Activated T-cell treated with anti-CD3 and anti-CD28 coated beads, Interleukin-2, amount 50 U/mL, for 4 hours (primary cell): Measurements from ENCODE around the gene SLC38A2. TPM values are rescaled to one million over a fixed set of nuclear protein-coding genes. Genes with fewer than 3 reads are reported as not detected.
"Not testable (repeated sequence)": the region's sequence is repeated elsewhere in the genome, so short reads cannot be mapped to it uniquely, and the experiment has no call there.

Experiments
- ATAC-seq, 2 donors: fragments of 200-7000 bp; cut with Tn5 transposase; one replicate each; pipeline ENCODE4 v1.10.0; 2021
- DNase-seq: peaks from one replicate; pipeline ENCODE4 v3.0.0-alpha.2; 2020
- H3K27me3 Mint-ChIP-seq: one replicate; pipeline ENCODE4 v1.8.0; 2021; ENCODE audit warnings: low read depth, mixed read lengths
- H3K36me3 Mint-ChIP-seq: one replicate; pipeline ENCODE4 v1.8.0; 2022; ENCODE audit warnings: mixed read lengths; ENCODE audit not compliant: insufficient read depth
- H3K4me1 Mint-ChIP-seq: one replicate; pipeline ENCODE4 v1.8.0; 2021; ENCODE audit warnings: low read depth, mixed read lengths
- H3K4me3 Mint-ChIP-seq: one replicate; pipeline ENCODE4 v1.8.0; 2021; ENCODE audit warnings: mild to moderate bottlenecking, moderate library complexity, mixed read lengths
- H3K9me3 Mint-ChIP-seq: one replicate; pipeline ENCODE4 v1.8.0; 2021; ENCODE audit warnings: mixed read lengths
- total RNA-seq, 3 donors: library from RNA; stranded (reverse); gene quantifications; one replicate each; pipeline ENCODE4 v1.2.1, GENCODE V29; 2021

The SLC38A2 gene
- total RNA-seq, 3 donors from 2014 or later: 164 to 214 (median 175) TPM

DNA sequence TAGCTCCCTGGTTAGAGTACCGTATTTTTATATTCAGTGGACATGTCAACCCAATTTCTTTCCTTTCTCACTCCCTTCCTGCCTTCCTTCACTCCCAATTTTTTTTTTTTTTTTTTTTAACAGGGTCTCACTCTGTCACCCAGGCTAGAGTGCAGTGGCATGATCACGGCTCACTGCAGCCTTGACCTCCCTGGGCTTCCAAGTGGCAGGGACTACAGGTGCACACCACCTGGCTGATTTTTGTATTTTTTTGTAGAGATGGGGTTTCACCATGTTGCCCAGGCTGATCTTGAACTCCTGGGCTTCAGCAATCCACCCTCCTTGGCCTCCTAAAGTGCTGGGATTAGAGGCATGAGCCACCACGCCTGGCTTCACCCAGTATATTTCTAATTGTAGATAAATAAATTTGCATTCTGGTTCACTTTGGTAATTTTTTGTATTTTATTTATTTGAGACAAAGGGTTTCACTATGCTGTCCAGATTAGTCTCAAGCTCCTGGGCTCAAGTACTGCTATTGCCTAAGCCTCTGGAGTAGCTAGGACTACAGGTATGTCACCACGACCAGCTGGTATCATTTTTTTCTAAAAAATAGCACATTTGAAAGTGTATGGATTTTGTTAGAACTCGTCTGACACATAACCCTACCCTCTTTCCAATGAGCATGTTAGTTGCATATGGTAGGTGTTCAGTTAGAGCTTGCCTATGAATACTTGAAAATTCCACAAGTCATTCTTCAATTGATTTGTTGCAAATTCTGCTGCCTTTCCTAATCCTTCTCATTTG, 15.7 kb downstream of the SLC38A2 start:
- no peak for ATAC-seq
- Mint-ChIP-seq H3K36me3 (peaks cover 26% of the 10 kb centered on the region), H3K4me1 (peaks cover 24% of the 10 kb centered on the region), H3K4me3 (no peak overlapping the region), H3K9me3 (no peaks in the 10 kb centered on the region), H3K27me3 (no peaks in the 10 kb centered on the region)
- DNase-seq: no peak

DNA sequence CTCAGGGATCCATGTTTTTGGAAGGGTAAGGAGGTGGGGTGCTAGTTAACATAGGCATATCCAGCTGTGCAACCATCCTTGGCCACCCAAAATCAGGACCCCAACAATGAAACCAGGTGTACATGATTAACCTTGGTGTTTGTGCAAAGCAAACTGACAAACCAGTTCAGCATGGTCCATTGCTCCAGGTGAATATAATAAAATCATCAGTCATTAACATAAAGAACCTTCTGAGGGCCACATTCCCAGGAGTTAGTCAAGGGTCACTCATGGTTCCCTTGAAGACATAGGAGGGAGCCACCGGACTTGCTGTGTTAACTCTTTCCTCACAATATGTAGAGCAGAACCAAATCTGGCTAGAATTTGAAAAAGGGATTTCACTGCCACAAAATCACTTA, 17.8 kb downstream of the SLC38A2 start:
- Mint-ChIP-seq H3K9me3 (no peaks in the 10 kb centered on the region), H3K27me3 (no peaks in the 10 kb centered on the region), H3K36me3 (peaks cover 11% of the 10 kb centered on the region), H3K4me3 (no peak overlapping the region), H3K4me1 (peaks cover 8% of the 10 kb centered on the region)
- ATAC-seq: no peak
- DNase-seq: no peak

DNA sequence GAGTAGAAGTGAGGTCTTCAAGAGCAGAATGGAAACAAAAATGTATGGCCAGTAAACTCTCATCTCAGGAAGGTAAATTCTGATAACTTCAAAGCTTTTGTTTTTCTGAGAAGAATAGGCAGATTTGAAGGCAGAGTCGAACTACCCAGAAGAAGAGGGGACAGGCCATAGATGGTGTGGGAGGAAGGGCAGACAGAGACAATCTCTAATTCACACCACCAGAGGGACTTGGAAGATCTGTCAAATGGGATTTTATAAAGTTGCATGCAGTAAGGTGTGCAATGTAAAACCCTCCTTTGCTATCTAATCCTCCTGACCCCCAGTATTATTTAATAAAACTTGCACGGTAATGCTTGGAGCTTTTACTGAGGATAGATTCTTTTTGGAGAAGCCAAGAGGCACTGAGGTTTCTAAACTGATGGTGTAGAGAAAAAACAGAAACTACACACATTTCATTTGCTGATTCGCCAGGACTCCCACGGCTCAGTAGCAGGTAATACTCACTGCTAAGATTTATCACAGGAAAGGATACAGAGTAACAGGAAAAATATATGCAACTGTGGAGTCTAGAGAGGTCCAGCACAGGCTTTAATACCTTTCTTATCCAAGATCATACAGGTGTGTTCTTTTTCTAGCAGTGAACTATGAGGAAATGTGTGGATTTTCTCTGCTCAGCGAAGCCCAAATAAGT, 18.3 kb downstream of the SLC38A2 start:
- Mint-ChIP-seq H3K27me3 (no peaks in the 10 kb centered on the region), H3K4me1 (peaks cover 12% of the 10 kb centered on the region), H3K4me3 (no peak overlapping the region), H3K9me3 (no peaks in the 10 kb centered on the region), H3K36me3 (peaks cover 7% of the 10 kb centered on the region)
- DNase-seq (no peak), ATAC-seq (no peak)

DNA sequence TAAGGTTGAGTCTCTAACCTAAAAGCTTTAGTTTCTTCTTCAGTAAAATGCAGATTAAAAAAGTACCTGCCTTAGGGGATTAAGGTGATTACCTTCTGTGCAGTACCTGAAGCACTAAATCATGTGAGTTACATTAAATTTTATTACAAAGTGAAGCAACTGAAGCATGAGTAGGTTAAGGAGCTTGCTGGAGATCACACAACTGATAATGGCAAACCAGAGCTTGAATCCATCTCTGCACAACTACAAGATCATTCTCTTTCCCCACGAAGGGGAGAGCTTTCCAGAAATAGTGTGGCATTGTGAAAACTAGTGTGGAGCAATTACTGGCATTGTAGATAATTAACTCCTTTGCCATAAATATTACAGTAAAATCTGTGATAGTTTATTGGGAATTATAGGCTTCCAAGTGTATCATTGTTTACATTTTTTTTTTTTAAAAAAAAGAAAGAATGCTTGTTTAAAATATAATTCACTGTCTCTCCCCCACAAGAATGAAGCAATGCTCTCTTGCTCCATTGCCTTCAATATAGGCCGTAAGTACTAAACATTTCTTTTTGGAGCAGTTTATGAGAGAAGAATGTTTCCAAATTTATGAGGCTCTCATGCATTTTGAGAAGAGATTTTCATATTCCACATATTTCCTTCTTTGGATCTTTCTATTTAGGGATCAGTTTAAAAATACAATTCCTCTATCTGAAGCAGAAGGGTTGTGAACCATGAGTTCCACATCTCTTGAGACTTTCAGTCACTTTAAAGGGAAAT, 20.5 kb downstream of the SLC38A2 start:
- Mint-ChIP-seq H3K9me3 (no peaks in the 10 kb centered on the region), H3K4me3 (no peak overlapping the region), H3K36me3 (no peaks in the 10 kb centered on the region), H3K27me3 (no peaks in the 10 kb centered on the region), H3K4me1 (peaks cover 14% of the 10 kb centered on the region)
- DNase-seq (no peak), ATAC-seq (no peak)

DNA sequence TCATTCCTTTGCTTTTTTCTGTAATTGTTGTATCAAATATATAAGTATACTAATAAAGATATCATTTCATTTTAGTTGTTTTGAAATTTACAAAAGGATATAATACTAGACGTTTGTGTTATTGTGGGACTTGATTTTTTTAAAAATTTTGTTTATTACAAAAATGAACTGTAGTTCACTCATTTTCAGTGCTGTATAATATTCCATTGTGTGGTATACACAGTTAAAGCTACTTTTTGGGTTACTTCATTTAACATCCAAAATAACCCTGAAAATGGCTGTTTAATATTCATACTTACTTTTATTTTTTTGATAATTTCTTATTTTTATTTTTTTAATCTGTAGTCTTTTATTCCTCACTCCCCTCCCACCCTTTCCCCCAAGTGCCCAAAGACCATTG, 21.4 kb downstream of the SLC38A2 start:
- Mint-ChIP-seq H3K27me3 (no peaks in the 10 kb centered on the region), H3K9me3 (no peaks in the 10 kb centered on the region), H3K36me3 (no peaks in the 10 kb centered on the region), H3K4me1 (peaks cover 14% of the 10 kb centered on the region), H3K4me3 (no peak overlapping the region)
- ATAC-seq (no peak), DNase-seq (no peak)

DNA sequence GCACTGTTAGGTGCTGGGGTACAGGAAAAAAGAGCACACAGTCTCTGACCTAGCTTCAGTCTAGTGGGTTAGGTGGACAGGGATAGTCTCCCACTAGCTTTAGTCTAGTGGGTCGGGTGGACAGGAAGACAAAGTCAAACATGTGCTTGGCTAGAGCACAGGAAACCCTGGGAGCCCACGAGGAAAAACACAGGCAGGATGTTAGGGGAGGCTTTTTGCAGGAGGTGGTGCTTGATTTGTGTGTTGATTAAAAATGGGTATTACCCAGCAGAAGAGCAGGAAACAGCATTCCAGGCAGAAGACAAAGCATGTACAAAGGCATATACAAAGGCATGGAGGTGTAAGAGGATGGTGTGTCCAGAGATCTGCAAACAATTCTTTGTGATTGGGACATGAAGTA, 23.3 kb downstream of the SLC38A2 start:
- H3K4me1 Mint-ChIP-seq: peaks cover 9% of the 10 kb centered on the region

DNA sequence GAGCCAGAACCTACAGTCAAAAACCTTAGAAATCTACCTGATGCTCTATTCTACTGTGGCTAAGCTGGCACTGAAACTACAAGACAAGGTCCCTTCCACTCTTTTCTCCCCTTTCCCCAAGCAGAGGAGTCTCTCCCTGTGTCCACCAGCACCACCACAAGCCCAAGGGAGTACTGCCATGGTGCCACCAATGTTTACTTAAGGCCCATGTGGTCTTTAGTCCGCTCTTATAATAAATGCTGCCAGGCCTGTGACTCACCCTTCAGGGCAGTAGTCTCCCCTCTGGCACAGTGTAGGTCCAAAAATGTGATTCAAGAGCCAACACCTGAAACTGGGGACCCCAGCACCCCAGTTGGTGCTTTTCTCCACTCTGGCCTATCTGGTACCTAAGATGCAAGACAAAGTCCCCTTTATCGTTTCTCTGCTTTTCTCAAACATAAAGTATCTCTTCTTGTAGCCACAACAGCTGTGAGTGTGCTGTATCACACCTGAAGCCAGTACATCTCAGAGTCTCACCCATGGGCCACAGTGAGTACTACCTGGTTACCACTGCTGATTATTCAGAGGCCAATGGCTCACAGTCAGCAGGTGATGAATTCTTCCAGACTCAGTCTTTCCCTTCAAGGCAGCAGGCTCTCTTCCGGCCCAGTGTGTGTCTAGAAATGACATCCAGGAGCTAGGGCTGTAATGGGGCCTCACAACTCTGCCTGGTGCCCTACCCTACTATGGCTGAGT, 29.3 kb downstream of the SLC38A2 start:
- no peak overlapping the region for H3K4me3 Mint-ChIP-seq
- no peaks in the 10 kb centered on the region for H3K9me3 Mint-ChIP-seq
- no peaks in the 10 kb centered on the region for H3K4me1 Mint-ChIP-seq
- ATAC-seq (no peak), DNase-seq (no peak)
- no peaks in the 10 kb centered on the region for H3K36me3 Mint-ChIP-seq
- peaks cover 5% of the 10 kb centered on the region for H3K27me3 Mint-ChIP-seq

More for the DNA sequence above, 23.3 kb downstream of the SLC38A2 start:
- no peaks in the 10 kb centered on the region for H3K27me3 Mint-ChIP-seq
- no peak overlapping the region for H3K4me3 Mint-ChIP-seq
- no peaks in the 10 kb centered on the region for H3K36me3 Mint-ChIP-seq
- DNase-seq: no peak
- ATAC-seq: no peak
- H3K9me3 Mint-ChIP-seq: no peaks in the 10 kb centered on the region

DNA sequence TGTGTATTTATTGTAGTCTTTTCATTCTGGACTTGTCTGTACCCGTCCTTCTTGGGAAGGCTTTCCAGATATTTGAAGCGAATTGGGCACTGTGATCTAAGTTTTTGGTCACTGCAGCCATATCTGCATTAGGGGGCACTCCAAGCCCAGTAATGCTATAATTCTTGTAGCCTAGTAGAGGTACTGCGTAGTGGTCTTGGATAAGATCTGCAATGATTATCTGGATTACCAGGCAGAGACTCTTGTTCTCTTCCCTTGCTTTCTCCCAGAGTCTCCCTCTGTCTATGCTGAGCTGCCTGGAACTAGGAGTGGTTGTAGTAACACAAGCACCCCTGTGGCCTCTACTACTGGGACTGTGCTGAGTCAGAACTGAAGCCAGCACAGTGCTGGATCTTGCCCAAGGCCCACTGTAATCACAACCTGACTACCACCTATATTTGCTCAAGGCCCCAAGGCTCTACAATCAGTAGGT, 30.0 kb downstream of the SLC38A2 start:
- Mint-ChIP-seq H3K27me3 (peaks cover 5% of the 10 kb centered on the region), H3K9me3 (no peaks in the 10 kb centered on the region), H3K36me3 (no peaks in the 10 kb centered on the region), H3K4me1 (no peaks in the 10 kb centered on the region), H3K4me3 (no peak overlapping the region)
- ATAC-seq (peak; percentile 46 to 59), DNase-seq (peak; percentile 11)

DNA sequence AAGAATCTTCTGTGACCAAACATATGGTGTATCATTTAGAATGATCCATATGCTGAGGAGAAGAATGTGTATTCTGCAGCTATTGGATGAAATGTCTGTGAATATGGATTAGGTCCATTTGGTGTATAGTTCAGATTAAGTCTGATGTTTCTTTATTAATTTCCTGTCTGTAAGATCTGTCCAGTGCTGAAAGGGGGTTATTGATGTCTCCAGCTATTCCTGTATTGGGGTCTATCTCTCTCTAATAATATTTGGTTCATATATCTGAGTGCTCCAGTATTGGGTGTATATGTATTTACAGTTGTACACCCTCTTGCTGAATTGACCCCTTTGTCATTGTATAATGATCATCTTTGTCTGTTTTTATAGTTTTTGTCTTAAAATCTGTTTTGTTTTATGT, 33.5 kb downstream of the SLC38A2 start:
- Mint-ChIP-seq H3K27me3 (peaks cover 5% of the 10 kb centered on the region), H3K9me3 (peaks cover 5% of the 10 kb centered on the region)
- no peak for ATAC-seq

DNA sequence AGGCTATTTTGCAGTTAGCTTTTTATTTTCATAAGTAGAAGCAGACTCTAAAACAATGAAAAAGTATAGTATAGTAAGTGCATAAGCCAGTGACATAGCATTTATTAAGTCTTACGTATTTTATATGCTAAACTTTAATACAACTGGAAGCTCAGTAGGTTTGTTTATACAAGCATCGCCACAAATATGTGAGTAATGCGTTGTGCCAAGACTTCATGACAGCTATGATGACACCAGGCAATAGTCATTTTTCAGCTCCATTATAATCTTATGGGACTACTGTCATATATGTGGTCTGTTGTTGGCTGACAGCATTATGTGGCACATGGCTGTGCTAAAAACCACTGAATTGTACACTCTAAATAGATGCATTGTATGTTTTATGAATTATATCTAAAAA, 40.3 kb downstream of the SLC38A2 start:
- DNase-seq: no peak

More for the DNA sequence above, 33.5 kb downstream of the SLC38A2 start:
- Mint-ChIP-seq H3K36me3 (no peaks in the 10 kb centered on the region), H3K4me3 (no peak overlapping the region), H3K4me1 (no peaks in the 10 kb centered on the region)
- no peak for DNase-seq

DNA sequence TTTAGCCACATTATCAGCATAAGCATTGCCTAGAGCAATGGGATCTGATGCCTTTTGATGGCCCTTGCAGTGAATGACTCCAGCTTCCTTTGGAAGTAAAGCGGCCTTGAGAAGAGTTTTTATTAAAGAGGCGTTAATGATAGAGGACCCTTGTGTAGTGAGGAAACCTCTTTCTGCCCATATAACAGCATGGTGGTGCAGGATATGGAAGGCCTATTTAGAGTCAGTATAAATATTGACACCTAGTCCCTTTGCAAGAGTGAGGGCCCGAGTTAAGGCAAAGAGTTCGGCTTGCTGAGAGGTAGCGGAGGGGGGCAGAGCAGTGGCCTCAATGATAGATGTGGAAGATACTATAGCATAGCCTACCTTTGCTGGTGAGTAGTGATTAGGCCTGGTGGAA, 47.5 kb downstream of the SLC38A2 start:
- H3K4me1 Mint-ChIP-seq, H3K36me3 Mint-ChIP-seq, H3K9me3 Mint-ChIP-seq, H3K4me3 Mint-ChIP-seq, ATAC-seq, H3K27me3 Mint-ChIP-seq, DNase-seq: not testable (repeated sequence)

More for the DNA sequence above, 40.3 kb downstream of the SLC38A2 start:
- no peaks in the 10 kb centered on the region for H3K27me3 Mint-ChIP-seq
- peaks cover 1% of the 10 kb centered on the region for H3K36me3 Mint-ChIP-seq
- ATAC-seq: no peak
- H3K9me3 Mint-ChIP-seq: peaks cover 21% of the 10 kb centered on the region
- no peaks in the 10 kb centered on the region for H3K4me1 Mint-ChIP-seq
- no peak overlapping the region for H3K4me3 Mint-ChIP-seq

DNA sequence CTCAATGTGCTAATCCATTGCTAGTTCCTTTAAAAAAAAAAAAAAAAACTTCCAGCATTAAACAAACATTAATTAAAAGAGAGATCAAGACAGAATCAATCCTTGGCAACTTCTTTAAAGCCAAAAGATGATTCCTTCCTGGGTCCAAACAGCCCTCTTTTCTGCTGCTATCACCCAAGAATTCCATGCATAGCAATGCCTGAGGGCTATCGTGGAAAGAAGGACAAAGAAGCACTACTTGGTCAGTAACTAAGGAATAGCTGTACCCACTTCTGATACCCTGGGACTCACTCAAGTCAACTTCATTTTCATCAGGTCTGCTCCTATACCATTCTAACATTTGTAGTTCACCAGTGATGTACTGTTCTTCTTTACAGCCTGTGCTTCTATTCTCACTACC, 51.8 kb downstream of the SLC38A2 start:
- DNase-seq (no peak), ATAC-seq (no peak)
- Mint-ChIP-seq H3K4me3 (no peak overlapping the region), H3K9me3 (peaks cover 7% of the 10 kb centered on the region), H3K36me3 (no peaks in the 10 kb centered on the region), H3K4me1 (no peaks in the 10 kb centered on the region), H3K27me3 (peaks cover 7% of the 10 kb centered on the region)

DNA sequence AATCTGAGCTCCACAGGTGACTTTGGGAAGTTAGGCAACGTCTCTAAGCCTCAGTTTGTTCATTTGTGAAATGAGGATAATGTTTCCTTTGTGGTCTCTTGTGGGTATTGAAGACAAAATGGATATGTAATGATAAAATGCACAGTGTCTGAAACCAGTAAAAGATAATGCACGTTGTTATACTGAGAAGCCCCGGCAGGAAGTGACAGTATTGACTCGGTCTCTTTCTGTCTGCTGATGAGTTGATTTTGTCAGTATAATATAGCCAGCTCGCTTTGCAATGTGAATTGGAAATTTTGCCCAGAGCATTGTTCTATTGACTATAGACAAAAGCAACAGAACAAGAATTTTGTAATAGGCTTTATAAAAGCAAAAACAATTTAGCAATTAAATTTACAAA, 54.5 kb downstream of the SLC38A2 start:
- ATAC-seq (no peak), DNase-seq (no peak)
- peaks cover 3% of the 10 kb centered on the region for H3K36me3 Mint-ChIP-seq
- peaks cover 15% of the 10 kb centered on the region for H3K27me3 Mint-ChIP-seq
- no peak overlapping the region for H3K4me3 Mint-ChIP-seq
- H3K4me1 Mint-ChIP-seq: no peaks in the 10 kb centered on the region
- peaks cover 13% of the 10 kb centered on the region for H3K9me3 Mint-ChIP-seq
